NCI-H2029 treated with DMSO at 0.1 percent for 48 hours (cell line): ENCODE data around the gene GRIK3.

Experiments used
- DNase-seq: peaks from one replicate; lab custom pipeline; 2025; lab: John Stamatoyannopoulos, UW

Gene GRIK3

DNA sequence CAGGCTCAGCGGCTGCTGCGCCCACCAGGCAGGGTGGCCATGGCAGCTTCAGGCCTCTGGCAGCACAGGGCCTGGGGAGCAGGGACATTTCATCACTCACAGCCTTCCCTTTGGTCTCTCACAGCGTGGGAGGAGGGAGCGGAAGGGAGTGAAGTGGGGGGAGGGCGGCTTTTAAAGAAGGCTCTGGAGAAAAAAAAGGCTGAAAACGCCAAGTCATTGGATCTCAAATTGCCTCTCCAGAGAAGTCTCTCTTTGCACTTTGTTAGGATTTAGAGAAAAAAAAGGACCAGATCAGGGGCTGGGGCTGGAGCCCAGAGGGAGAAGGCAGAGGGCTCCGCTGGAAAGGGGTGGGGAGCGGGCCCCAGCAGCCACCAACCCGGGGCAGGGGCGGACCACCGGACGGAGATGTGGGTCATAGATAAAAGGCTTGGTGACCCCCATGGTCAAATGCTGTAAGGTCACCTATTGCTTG is 209.9 kb downstream of the GRIK3 start:
- no peak for DNase-seq

- DNase-seq, result no peak
Measured at GRCh38 chr1:36822648-36823047, 211.7 kb downstream of the GRIK3 start.

DNA sequence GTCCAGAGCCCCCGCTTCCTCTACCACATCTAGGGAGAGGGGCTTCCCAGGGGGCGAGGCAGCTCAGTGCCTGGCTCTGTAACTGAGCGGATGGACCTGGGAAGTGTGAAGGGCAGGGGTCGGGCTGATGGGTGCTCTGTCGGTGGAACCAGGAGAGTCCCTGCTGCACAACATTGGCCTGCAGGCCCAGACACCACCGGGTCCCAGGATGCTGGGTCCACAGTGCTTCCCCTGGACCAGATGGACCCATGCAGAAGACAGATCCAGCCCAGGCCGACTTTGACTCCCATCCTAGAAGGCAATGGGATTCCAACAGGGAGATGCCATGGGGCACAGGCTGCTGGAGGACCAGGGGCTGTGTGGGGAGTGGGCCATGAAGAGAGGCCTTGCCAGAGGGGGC is 212.9 kb downstream of the GRIK3 start:
- no peak for DNase-seq

- no peak for DNase-seq
Measured at GRCh38 chr1:36818771-36819170, 215.5 kb downstream of the GRIK3 start.

DNA sequence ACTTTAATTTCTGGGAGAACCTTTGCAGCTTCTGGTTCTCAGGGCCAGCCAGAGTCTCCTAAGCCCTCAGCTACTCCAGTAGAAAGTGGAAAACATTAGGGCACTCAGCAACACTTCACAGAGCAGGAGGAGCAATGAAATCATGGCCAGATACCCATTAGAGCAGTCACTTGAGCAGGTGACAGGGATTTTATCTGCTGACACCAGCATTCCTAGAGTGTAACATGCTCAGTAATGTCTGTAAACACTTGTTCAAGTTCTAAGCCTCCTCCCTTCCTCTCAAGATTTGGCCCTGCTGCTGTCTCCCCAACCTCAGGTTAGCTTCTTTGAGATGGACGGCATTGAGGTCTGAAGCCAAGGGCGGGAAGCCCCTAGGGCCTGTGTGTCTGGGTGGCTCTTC is 218.0 kb downstream of the GRIK3 start:
- DNase-seq, result peak; percentile 87

GRCh38 chr1:36814774-36815173 is 219.5 kb downstream of the GRIK3 start:
- DNase-seq, result no peak

DNA sequence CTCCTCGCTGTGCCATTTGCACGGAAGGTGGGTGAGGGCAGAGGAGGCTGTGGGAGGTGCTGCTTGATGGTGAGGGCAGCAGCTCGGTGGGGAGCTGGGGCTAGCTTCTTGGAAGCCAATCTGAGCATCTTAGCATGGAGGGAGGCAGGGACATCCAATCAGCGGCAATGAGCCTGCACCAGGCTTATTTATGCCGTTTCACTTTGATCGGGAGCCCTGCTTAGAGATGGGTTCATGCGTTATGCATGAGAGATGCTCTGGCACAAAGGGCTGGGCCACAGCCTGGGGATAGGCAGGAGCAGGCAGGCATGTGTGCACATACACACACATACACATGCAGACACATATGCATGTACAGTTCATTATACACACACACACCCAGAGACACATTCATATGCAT is 220.2 kb downstream of the GRIK3 start:
- DNase-seq, result no peak

DNA sequence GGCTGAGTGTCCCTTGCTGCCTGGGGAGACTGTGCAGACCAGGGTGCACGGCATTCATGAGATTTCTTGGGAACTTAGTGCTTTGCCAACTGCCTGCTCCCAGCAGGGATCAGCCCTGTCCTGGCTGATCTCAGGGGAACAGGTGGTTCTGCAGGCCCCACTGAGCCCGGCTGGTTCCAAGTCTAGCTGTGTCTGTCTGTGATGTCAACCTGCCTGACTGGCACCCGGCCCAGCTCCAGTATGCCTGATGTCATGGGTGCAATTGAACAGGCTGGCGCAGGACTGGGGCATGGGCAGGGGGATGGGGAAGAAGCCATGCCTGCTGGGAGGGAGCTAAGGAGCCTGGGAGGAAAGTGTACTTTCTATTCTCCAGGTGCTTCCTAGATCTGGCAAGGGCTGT is 227.1 kb downstream of the GRIK3 start:
- DNase-seq, result peak; percentile 98

DNA sequence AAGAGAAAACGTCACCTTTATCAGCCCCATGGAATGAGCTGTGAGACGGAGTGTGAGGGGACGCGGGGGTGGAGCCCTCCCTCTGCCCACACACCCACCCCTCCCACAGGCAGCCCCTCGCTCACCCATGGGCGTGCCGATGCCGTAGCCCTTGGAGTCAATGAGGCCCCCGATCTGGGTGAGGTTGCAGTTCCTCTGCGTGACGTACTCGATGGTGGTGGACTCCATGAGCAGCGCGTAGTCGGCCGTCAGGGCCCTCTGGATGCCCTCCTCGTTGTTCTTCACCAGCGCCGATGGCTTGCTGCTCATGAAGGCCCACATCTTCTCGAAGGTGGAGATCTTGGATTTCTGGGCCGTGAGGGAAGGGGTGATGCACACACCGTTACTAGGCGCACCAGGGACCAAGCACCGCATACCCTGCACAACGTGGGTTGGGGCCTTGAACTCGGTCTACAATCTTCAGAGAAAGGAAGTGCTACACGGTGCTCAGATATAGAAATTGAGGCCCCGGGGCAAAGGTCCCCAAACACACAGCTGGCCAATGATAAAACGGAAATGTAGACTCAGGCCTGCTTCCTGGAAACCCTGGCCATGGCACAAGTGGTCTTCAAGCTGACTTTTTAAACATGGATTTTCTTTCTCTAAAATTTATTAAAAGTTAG is 228.2 kb downstream of the GRIK3 start:
- DNase-seq, result no peak

DNA sequence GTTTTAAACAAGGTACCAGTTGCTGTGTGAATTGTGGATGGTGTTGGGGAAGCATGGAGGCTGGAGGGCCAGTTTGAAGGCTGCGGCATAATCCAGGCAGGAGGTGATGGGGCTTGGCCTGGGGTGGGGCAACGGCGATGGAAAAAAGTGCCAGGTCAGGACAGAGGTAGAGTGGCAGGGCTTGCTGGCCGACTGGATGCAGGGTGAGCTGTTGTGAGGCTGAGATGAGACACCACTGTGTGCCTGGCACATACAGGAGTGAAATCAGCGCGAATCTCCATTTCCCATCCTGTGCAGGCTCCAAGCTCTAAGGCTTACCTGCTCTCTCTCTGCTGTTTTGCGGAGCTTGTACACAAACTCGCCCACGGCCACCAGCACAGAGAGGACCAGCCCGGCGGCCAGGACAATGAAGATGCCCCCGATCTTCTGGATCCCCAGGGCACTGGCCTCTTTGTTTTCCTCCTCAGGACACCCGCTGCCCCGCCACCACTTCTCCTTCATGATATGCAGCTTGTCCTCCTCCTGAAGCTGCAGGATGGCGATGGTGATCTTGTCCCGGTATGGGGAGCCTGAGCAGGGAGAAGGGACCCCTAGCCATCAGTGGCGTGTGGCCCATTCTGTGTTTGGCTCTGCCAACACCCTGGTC is 229.5 kb downstream of the GRIK3 start:
- no peak for DNase-seq

DNA sequence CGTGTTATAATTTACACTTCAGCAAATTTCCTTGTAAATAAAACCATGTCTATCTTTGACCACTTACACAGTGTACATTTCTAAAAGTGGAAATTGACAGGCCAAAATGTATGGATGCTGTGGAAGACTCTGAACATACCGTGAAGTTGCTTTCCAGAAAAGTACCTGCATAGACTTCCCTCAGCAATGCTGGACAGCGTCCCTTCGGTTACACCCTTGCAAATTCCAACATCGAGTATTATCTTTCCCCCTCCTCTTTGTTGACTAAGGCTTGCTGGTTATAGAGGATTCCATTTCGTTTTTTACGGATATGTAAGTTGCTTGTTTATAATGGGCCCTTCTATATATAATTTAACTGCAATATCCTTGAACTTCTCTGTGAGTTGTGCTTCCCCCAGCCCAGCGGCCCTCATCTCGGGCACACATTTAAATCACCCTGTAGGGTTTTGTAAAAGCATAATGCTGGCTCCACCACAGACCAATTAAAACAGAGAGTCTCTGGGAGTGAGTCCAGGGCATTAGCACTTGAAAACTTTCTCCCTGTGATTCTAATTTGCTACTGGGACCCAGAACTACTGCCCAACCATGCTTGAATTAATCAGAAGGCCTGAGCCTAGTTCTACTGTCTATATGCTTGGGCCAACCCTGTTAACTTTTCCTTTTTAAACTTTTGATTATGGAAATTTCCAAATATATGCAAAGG is 230.3 kb downstream of the GRIK3 start:
- DNase-seq, result no peak

GRCh38 chr1:36802018-36802417 is 232.3 kb downstream of the GRIK3 start:
- DNase-seq, result no peak

DNA sequence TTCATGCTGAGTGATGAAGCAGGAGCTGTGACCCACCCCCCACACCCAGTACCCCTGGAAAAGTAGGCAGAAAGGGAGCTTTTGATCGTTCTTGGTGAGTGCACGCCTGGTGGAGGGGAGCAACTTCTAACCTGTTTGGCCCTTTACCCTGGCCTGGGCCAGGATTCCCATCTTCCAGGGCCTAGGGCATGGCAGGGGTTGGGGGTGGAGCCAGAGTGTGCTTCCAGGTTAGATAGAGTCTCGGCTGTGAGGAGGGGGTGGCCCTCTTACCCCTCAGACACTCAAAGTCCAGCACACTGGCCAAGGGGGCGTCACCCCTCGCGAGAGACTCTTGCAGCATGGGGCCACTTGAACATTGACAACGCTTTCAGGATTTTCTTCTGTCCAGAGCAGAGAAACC is 236.6 kb downstream of the GRIK3 start:
- DNase-seq, result no peak

DNA sequence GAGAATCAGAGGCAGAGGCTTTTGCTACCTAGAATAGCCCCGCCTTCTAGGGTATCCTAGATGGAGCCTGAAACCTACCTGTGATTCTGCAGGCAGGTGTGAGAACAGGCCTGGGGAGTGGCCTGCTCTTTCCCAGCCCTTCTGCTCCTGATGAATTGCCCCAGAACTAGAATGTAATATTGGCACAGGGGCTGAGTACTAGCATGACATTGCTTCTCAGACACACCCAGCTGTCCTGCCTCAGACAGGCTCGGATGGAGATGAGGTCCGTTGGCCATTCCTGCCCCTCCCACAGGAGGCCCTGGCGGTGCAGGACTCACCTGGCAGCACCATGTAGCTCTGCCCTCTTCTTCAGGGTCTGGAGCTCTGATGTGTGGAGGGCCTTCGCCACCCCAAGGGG is 237.6 kb downstream of the GRIK3 start:
- DNase-seq, result no peak

DNA sequence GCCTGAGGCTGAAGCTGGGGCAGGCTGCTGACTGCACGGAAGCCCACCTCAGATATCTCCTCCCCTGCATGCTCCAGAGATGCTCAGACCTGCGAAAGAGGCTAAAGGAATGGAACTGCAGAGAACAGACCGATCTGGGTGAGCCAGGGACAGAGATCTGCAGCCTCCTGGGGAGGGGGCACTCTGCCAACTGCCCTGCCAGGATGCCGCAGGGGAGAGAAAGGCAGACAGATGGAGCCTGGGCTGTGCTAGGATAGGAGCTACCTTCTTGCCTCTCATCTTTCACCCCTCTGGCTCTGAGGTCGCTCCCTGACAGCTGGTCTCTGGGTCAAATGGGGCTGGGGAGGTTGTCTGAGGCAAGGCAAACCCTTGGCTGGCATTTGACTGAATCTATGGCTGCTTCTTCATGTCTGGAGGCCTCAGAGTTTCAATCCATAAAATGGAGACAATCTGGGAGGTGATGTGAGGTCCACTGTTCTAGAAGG is 238.2 kb downstream of the GRIK3 start:
- no peak for DNase-seq

GRCh38 chr1:36794460-36794859 is 239.9 kb downstream of the GRIK3 start:
- DNase-seq, result no peak

GRCh38 chr1:36793452-36793851 is 240.9 kb downstream of the GRIK3 start:
- no peak for DNase-seq

DNA sequence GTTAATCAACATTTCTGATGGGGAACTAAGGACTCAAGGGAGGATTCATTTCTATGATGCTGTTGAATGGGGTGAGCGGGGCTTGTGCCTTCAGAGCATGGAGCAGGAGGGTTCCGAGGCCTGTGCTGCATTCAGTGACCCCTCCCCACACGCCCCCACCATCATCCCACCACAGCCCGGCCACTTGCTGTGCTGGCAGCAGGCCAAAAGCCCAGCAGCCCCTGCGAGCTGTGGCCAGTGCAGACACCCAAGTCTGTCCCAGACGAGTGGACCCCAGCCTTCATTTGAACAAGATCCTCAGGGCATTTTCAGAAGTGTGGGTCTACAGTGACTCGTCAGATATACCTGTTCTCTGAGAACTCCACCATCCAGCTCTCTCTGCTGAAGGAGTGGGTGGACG is 242.0 kb downstream of the GRIK3 start:
- DNase-seq, result no peak

DNA sequence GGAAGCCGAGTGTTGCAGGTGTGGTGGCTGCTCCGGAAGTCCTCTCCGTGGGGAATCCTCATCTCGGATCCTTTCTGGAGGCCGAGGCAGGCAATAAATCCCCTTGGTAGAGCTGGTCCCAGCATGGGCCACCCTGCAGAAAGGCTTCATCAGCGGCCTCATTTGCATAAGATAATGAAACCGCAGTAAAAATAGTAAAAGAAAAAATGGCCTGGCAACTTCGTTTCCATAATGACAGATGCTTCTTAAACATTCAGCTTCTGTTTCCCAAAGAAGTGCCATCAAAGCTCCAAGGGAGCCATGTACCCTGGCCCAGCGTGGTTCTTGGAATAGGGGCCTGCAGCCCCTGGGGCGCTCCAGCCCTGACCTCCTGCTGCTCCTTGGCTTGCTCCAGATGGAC is 244.1 kb downstream of the GRIK3 start:
- DNase-seq, result no peak

DNA sequence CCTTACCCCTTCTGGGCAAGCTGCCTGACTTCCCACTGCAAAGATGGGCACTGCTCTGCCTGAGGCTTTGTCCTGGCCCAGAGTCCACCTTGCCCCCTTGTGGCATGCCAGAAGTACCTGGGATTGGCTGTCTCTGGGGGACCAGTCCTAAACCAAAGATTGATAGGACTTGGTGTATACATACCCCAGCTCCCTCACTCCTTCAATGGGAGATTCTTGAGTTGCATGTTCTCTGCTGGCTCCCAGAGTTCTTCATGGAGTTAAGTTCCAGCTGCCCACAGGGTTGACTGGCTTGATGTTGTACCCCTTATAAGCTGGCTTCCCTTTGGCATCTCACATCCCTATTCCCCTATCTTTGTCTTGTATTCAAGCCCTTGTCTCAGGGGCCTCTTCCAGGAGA is 244.8 kb downstream of the GRIK3 start:
- DNase-seq, result no peak

DNA sequence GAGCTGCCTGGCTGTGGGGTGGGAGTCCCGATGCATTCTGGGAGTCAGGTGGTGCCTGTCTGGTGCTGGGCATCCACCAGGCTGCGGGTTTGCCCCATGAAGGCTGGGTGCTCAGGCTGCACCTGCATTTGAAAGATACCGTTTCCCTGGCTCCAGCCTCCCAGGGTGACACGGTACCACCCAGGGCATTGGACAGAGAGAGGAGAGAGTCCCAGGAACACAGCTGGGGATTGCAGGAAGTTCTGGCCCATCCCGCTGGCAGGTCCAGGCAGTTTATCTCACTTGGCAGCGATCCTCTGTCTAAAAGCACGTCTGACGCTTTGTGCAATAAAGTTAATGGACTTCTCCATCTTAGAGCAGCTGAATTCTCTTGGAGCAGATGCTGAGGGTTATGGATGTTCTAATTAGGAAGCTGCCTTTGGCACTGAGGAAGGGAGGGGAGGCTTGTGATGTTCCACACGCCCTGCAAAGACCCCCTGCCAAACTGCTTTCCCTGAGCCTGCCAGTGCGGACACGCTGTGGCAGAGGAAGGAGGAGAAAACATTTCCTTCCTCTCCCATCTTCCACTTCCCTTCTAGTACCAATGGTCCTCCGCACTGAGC is 246.9 kb downstream of the GRIK3 start:
- DNase-seq, result no peak

DNA sequence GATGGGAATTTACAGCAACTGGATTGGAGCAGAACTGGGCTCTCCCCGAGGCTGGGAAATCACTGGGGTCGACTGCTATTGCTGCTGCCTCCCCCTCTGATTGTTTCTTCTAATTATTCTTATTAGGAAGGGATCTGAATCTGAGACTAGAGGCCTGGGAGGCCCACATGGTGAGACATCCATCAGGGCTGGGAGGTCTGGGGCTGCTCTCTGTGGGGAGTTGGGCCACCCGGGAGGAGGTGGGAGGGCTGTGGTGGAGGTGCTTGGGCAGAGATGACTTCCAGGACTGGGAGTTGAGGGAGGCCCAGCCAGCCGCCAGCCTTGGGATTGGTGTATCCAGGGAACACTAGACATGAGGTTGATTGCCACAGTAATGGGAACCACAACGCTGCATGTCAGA is 247.9 kb downstream of the GRIK3 start:
- no peak for DNase-seq
